GM19324 (cell line): ENCODE data around the gene SPSB1.
"Not testable (repeated sequence)": the region's sequence is repeated elsewhere in the genome, so short reads cannot be mapped to it uniquely, and the experiment has no call there.

Source experiments
- ATAC-seq: cut with Tn5 transposase; IDR thresholded peaks from one replicate; pipeline ENCODE4 v1.9.1; 2021; ENCODE audit warnings: mild to moderate bottlenecking, moderate library complexity; ENCODE audit not compliant: unreplicated experiment, low FRiP score

SPSB1 gene

GRCh38 chr1:9298282-9298681 lies 5.6 kb downstream of the SPSB1 start:
- ATAC-seq, result no peak

- not testable (repeated sequence) for ATAC-seq
These were observed 7.2 kb downstream of the SPSB1 start for GRCh38 chr1:9299571-9300541.

- no peak for ATAC-seq
These were observed 7.9 kb downstream of the SPSB1 start for GRCh38 chr1:9300573-9300972.

GRCh38 chr1:9302745-9303524 lies 10.2 kb downstream of the SPSB1 start:
- ATAC-seq, result no peak

GRCh38 chr1:9303916-9304315 lies 11.2 kb downstream of the SPSB1 start:
- ATAC-seq, result no peak

GRCh38 chr1:9305216-9305615 lies 12.5 kb downstream of the SPSB1 start:
- no peak for ATAC-seq

GRCh38 chr1:9306006-9306405 lies 13.3 kb downstream of the SPSB1 start:
- ATAC-seq, result no peak

GRCh38 chr1:9307303-9307702 lies 14.6 kb downstream of the SPSB1 start:
- no peak for ATAC-seq

GRCh38 chr1:9308236-9308785 lies 15.6 kb downstream of the SPSB1 start:
- ATAC-seq, result no peak

- no peak for ATAC-seq
These were observed 16.4 kb downstream of the SPSB1 start for GRCh38 chr1:9309080-9309479.

GRCh38 chr1:9309991-9310390 lies 17.3 kb downstream of the SPSB1 start:
- ATAC-seq, result no peak

GRCh38 chr1:9311029-9311428 lies 18.3 kb downstream of the SPSB1 start:
- no peak for ATAC-seq

GRCh38 chr1:9311479-9311878 lies 18.8 kb downstream of the SPSB1 start:
- ATAC-seq, result no peak

- ATAC-seq, result no peak
These were observed 19.6 kb downstream of the SPSB1 start for GRCh38 chr1:9312168-9312720.

GRCh38 chr1:9313576-9313975 lies 20.9 kb downstream of the SPSB1 start:
- ATAC-seq, result no peak

- no peak for ATAC-seq
These were observed 21.4 kb downstream of the SPSB1 start for GRCh38 chr1:9314111-9314510.

GRCh38 chr1:9314711-9315379 lies 22.2 kb downstream of the SPSB1 start:
- ATAC-seq, result no peak

- no peak for ATAC-seq
These were observed 22.9 kb downstream of the SPSB1 start for GRCh38 chr1:9315411-9316079.

- no peak for ATAC-seq
These were observed 23.4 kb downstream of the SPSB1 start for GRCh38 chr1:9316080-9316444.

- no peak for ATAC-seq
These were observed 23.8 kb downstream of the SPSB1 start for GRCh38 chr1:9316512-9316911.
